ENCODE data around the gene NME1.
"Not testable (repeated sequence)": the region's sequence is repeated elsewhere in the genome, so short reads cannot be mapped to it uniquely, and the experiment has no call there.

NME1 gene

DNA sequence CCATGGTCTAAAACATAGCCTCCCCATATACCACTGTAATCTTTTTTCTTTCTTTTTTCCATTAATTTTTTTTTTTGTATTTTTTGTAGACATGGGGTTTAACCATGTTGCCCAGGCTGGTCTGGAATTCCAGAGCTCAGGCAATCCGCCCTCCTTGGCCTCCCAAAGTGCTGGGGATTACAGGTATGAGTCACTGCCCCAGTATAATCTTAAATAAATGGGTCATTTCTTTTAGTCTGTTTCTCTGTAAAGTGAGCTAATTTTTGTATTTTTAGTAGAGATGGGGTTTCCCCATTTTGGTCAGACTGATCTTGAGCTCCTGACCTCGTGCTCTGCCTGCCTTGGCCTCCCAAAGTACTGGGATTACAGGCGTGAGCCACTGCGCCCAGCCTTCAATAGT is 5.7 kb upstream of the NME1 start:
- no peak for DNase-seq

GRCh38 chr17:51149163-51149562 is 4.2 kb upstream of the NME1 start:
- no peak for DNase-seq

DNA sequence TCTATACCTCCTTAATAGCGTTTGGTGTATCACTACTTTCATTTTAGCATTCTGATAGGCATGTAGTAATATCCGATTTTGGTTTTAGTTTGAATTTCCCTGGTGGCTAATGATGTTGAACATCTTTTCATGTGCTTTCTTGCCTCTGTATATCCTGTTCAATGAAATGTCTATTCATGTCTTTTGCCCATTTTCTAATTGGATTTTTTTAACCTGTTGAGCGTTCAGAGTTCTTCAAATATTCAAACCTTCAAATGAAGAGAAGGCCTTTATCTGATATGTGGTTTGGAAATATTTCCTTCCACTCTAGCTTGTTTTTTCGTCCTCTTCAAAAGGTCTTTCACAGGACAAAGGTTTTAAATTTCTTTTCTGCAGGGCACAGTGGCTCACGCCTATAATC is 2.4 kb upstream of the NME1 start:
- DNase-seq = no peak

DNA sequence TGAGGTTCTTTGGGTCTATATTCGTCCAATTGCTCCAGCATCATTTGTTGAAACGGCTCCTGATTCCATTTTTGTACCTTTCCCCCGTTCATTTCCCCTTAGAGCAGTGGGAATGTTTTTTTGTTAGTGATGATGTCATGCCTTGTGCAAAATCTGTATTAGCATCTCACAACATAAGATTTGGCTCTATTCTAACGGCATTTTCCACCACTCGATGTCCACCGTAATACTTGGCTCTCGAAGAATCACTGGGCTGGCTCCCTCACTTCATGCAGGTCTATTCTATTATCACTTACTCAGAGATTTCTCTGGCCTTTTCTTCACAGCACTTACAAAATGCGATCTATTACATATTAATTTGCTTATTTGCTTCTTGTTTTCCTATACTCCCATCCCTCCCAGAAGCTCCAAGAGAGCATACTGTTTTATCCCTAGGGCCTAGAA is 571 bp upstream of the NME1 start:
- DNase-seq = no peak

- DNase-seq = peak; percentile 42
These were observed 817 bp downstream of the NME1 start for GRCh38 chr17:51154176-51154575.

DNA sequence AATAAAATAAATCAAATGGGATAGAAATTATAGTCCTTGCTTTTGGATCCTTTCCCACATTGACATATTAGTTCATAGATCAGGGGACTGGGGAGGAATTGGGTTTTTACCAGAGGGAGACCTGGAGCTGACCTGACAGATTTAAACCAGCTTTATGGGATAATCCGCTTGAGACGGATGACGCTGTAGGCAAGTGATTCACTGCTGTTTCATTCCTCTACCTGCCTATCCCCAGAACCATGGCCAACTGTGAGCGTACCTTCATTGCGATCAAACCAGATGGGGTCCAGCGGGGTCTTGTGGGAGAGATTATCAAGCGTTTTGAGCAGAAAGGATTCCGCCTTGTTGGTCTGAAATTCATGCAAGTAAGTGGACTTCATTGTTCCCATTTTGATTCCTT is 2.1 kb downstream of the NME1 start:
- DNase-seq = no peak

DNA sequence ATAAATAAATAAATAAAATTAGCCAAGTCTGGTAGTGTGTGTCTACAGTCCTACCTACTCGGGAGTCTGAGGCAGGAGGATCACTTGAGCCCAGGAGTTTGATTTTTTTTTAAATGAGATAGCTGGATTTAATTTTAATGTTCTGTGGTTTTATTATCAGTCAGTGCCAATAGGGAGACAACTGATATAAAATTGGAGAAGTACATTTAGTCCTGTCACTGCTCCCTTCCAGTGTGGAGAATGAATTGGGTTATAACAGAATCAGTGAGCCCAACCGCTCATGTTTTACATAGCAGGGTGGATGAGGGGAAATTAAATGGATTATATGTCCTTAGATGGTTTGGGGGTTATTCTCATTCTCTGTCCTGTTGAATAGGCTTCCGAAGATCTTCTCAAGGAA is 6.2 kb downstream of the NME1 start:
- peak; percentile 23 for DNase-seq

GRCh38 chr17:51161541-51161940 is 8.2 kb downstream of the NME1 start:
- no peak for DNase-seq

DNA sequence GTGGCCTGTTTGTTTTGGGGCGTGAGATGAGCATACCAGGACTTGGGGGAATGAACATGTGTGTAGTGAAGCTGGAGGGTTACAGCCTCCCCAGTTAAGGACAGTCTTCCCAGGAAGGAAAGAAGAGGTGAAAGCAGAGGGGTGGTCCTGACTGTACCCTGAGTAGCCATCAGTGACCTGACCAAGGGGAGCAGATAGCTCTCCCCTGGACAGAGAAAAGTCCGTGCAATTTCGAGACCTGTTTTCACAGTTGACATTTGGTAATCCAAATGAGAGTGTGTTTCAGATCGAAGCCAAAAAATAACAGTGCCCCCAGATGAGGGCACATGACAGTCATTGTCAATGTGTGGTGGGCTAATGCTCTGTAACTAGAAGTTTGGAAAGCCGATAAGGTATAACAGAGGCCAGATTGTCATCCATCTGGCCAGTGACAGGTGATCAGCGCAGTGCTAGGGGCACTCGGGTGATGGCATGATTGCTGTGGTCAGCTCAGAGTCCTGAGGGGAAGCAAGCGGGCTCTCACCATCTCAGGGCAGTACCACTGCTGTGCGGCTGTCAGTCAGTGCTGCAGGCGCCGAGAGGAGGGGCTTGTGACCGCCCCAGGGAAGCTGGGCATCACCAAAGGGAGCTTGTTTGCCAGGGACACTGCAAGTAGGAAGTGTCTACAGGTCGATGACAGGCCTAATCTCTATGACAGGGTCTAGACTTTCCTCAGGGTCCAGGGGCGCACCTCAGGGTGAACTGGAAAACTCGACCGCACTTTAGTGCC is 11.7 kb downstream of the NME1 start:
- no peak for DNase-seq

DNA sequence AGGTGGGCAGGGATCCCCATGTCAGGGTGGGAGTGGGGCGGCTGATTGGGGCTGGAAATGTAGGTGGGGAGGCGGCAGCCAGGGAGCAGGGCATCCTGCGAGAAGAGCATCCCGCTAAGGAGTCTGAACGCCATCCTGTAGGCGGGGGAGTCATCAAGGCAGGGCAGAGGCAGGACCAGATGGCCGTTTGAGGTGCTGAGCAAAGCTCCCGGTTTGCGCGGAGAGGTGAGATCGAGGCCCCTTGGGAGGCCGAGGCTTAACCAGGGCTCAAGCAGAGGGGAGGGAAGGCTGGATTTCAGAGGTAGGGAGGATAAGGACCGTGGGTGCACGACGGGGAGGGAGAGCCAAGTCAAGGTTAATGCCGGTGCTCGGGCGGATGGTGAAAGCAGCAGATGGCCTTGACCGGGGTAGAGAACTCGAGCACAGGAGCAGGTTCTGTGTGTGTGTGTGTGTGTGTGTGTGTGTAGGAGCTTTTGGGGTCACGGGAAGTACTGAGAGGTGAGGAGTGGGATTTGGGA is 12.4 kb downstream of the NME1 start:
- DNase-seq = no peak

DNA sequence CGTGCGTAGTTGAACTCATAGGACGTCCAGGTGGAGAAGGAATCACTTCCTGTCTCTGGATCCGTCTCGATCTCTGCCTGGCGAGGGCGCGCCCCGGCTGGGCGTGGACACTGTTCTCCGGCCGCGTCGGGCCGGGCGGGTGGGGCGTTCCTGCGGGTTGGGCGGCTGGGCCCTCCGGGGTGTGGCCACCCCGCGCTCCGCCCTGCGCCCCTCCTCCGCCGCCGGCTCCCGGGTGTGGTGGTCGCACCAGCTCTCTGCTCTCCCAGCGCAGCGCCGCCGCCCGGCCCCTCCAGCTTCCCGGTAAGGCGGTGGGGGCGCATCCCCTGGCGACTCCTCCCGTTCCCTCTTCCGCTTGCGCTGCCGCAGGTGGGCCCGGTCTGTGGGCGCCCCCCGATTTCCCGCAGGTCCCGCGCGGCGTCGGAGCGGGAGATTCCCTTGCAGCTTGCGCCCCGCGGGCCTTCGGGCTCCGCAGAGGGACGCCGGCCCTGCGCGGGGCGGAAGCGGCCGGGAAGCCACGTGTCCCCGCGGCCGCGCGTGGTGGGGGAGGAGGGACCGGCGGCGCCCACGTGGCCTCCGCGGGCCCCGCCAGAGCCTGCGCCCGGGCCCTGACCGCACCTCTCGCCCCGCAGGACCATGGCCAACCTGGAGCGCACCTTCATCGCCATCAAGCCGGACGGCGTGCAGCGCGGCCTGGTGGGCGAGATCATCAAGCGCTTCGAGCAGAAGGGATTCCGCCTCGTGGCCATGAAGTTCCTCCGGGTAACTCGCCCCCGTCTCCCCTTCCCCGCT is 13.0 kb downstream of the NME1 start, which contains the start of gene NME2:
NME2 (plus strand) TSS at position 214 of the 789 bp plus-strand sequence; CDS start at position 634, 420 bp downstream.
- peak; percentile 90 for DNase-seq

DNA sequence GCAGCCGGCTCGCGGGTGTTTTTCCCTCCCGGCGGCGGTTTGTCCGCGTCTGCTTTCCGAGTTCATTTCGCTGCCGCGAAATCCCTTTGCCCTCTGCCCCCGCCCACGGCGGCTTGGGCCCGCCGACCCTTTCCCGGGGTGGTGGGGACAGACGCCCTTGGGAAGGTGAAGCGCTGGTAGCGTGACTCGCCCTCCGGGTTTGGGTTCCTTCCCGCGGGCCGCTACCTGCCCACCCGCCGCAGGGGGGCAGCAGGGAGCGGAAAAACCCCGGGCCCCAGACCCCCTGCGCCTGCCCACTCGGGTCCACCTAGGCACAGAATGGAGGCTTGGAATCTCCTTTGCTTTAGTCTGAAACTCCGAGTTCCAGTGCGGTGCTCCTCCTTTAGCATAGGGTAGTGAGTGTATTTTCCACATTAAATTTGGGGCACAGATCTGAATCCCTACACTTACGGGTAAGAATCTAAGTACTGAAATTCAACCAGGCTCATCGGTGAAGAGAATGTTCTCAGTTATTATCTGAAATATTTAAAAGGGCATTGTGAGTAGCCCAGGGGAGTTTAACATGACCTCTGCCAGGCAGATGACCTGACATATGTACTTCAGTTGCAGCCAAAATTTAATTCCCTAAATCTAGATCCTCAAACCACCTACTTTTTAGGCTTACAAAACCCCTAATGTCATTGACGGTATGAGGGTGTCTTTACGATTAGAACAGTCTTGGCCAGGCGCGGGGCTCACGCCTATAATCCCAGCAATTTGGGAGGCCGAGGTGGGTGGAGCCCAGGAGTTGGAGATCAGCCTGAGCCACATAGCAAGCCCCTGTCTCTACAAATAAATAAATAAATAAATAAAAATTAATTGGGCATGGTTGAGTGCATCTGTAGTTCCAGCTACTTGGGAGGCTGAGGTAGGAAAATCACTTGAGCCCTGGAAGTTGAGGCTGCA is 13.9 kb downstream of the NME1 start:
- peak; percentile 80 for DNase-seq

DNA sequence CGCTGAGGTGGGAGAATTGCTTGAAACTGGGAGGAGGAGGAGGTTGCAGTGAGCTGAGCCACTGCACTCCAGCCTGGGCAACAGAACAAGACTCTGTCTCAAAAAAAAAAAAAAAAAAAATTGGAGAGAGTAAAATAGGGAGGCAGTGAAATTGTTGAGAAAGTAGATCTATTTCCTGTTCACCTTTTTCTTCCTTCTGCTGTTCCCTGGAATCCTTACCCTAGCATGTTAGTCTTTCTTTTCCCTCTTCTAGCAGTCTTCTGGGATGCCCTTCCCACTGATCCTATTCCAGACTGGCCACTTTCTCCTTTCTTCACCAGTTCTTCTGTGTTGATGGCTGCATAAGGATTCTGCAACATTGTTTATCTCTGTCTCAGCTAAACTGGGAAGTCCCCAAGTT is 16.0 kb downstream of the NME1 start:
- DNase-seq = no peak

- no peak for DNase-seq
These were observed 17.4 kb downstream of the NME1 start for GRCh38 chr17:51170736-51171135.

- not testable (repeated sequence) for DNase-seq
These were observed 18.7 kb downstream of the NME1 start for GRCh38 chr17:51172030-51172429.

GRCh38 chr17:51180486-51180885 is 27.1 kb downstream of the NME1 start:
- no peak for DNase-seq

GRCh38 chr17:51184124-51184523 is 30.8 kb downstream of the NME1 start:
- DNase-seq = no peak

DNA sequence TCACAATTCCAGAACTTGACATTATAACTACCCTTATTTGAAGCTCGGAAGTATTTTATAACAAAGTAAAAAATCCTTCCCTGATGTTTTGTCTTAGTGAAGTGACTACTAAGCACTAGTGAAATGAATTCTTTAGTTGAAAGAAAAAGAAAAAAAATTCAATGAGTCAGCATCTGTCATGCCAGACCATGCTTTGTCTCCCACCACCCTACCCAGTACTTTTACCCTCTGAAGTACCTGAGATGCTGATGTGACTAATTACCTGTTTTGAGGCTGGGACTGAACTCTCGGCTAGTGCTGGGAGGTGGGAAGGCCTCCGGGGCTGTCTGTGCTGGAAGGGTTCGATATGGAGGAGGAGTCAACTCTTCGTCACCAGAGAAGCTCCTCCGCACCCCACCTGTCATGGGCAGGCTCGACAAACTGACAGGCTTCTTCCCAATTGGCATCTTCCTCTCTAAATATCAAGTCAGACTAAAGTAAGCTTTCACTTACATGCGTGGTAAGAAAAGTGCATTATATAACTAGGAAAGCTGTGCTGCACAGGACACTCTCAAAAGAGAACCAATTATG is 32.5 kb downstream of the NME1 start:
- DNase-seq = no peak

DNA sequence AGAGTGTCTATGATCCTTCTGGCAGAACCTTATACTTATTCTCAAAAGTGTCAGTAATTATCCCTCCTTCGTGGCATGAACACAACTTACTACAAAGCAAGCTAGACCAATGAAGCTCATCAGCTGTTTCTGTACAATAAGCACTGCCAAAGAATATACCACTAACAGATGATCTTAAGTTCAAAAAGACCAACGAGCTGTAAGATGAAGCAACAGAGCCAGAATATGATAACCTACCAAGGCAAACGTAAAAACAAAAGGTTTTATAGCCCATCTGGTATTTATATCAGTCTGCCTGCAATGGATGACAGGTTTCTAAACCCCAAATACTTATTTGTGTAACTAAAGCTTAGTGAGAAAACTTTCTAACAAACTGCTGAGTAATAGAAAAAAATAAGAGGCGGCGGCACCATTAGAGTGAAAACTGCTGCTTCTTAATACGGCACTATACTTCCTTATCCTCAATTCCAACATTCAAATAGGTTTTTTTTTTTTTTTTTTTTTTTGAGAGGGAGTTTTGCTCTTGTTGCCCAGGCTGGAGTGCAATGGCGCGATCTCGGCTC is 35.0 kb downstream of the NME1 start:
- DNase-seq = no peak

- DNase-seq = no peak
These were observed 35.8 kb downstream of the NME1 start for GRCh38 chr17:51189162-51189561.

- peak; percentile 62 for DNase-seq
These were observed 36.3 kb downstream of the NME1 start for GRCh38 chr17:51189628-51190027.

- DNase-seq = no peak
These were observed 38.5 kb downstream of the NME1 start for GRCh38 chr17:51191895-51192294.

Measured in OCI-M1 (cell line).